Spleen (tissue), 11 donors: ENCODE measurements around the gene LAMC2. TPM values are rescaled to one million over a fixed set of nuclear protein-coding genes. Genes with fewer than 3 reads are reported as not detected.

Experiments
- DNase-seq: peaks from one replicate; pipeline ENCODE4 v3.0.0-alpha.2; 2020
- H3K27ac ChIP-seq, 8 donors: fragments of 200-600 bp; sonication (generic) in 7 of 8; 1 replicate in 4 of 8; 2 replicates in 4 of 8; pipeline versions ENCODE4 v1.5.0 to v1.8.0; 2016 to 2021; ENCODE audit warnings: inconsistent platforms in 4 of 8, mild to moderate bottlenecking in 4 of 8, moderate library complexity in 1 of 8
- H3K27me3 ChIP-seq, 7 donors: fragments of 200-600 bp; sonication (generic) in 6 of 7; replicated peaks in 1 of 7; 1 replicate in 4 of 7; 2 replicates in 3 of 7; pipeline versions ENCODE4 v1.5.0 to v1.8.0; 2016 to 2021; ENCODE audit warnings: inconsistent platforms in 3 of 7, mild to moderate bottlenecking in 1 of 7
- H3K36me3 ChIP-seq, 6 donors: fragments of 200-600 bp; sonication (generic) in 5 of 6; 1 replicate in 4 of 6; 2 replicates in 2 of 6; pipeline versions ENCODE4 v1.5.0 to v1.8.0; 2016 to 2021; ENCODE audit warnings: inconsistent platforms in 2 of 6
- H3K4me1 ChIP-seq, 6 donors: fragments of 200-600 bp; sonication (generic) in 5 of 6; 1 replicate in 3 of 6; 2 replicates in 3 of 6; pipeline versions ENCODE4 v1.5.0 to v1.8.0; 2016 to 2021; ENCODE audit warnings: inconsistent platforms in 3 of 6
- H3K4me3 ChIP-seq, 8 donors: fragments of 200-600 bp; sonication (generic) in 7 of 8; 1 replicate in 4 of 8; 2 replicates in 4 of 8; pipeline versions ENCODE4 v1.5.0 to v1.8.0; 2016 to 2021; ENCODE audit warnings: inconsistent platforms in 4 of 8, mild to moderate bottlenecking in 4 of 8, moderate library complexity in 2 of 8
- H3K9me3 ChIP-seq, 8 donors: fragments of 200-600 bp; sonication (generic) in 7 of 8; 1 replicate in 4 of 8; 2 replicates in 4 of 8; pipeline versions ENCODE4 v1.5.0 to v1.8.0; 2016 to 2021; ENCODE audit warnings: inconsistent platforms in 4 of 8
- CTCF ChIP-seq, 11 experiments: fragments of 200-600 bp in 7 of 11; fragments of 450-650 bp in 4 of 11; sonication (generic) in 4 of 11; IDR thresholded peaks in 8 of 11; conservative IDR thresholded peaks in 3 of 11; 1 replicate in 7 of 11; 2 replicates in 4 of 11; pipeline versions ENCODE4 v1.4.0 to v1.8.0; 2016 to 2021; ENCODE audit warnings: antibody characterized with exemption in 11 of 11, inconsistent platforms in 4 of 11, mild to moderate bottlenecking in 1 of 11
- POLR2A ChIP-seq, 3 donors: fragments of 450-650 bp; IDR thresholded peaks; one replicate each; pipeline ENCODE4 v1.5.1; 2017; ENCODE audit warnings: antibody characterized with exemption in 3 of 3, mild to moderate bottlenecking in 1 of 3
- POLR2AphosphoS5 ChIP-seq, 3 donors: sonication (generic); formaldehyde crosslinking; IDR thresholded peaks; one replicate each; pipeline ENCODE4 v1.5.1; 2017; ENCODE audit warnings: antibody characterized with exemption in 3 of 3
- WGBS, 5 donors: extraction: QIAGEN DNeasy Blood & Tissue Kit in 3 of 5; methylation state at CpG; one replicate each; pipeline versions ENCODE4 v1.1.5 to v1.1.7; 2013 to 2018; 5-methylcytosine and 5-hydroxymethylcytosine counted together
- intact Hi-C: fragments of 100-400 bp; cut with DNase I; formaldehyde crosslinking; loops from one replicate; pipeline ENCODE4 v1.15.0; 2023; ENCODE audit warnings: low total_unique reads
- polyA plus RNA-seq, 3 donors: library from polyadenylated mRNA; stranded (reverse); fragments of 200-250 nt; gene quantifications; one replicate each; pipeline ENCODE4 v1.2.1, GENCODE V29; 2013
- total RNA-seq, 7 donors: library from RNA; depleted of rRNA in 3 of 7; stranded (reverse); fragments of >200 nt in 3 of 7; fragmentation: NEBNext Ultra II Directional in 4 of 7; extraction: Animal tissue kit (Norgen Biotek cat#: 25700) in 4 of 7; gene quantifications; one replicate each; pipeline versions ENCODE4 v1.1.0 to v1.2.1, GENCODE V29; 2016 to 2021
- donor health status: healthy with polysubstance abuse.
- donor health status: DM: no; HTN: no; CAD: no; lungs with moderate emphysema.
- donor health status: DM: no; HTN: no; CAD: no.
- donor health status: Bipolar disorder and iron deficiency.
- donor health status: healthy.
- donor health status: DM: no; HTN: no; CAD: no.
- donor health status: DM: yes; HTN: yes; CAD: no.

Gene LAMC2
- total and polyA plus RNA-seq, 10 donors = 0.13 to 1.4 (median 0.67) TPM; not detected in 1

- Histone ChIP-seq H3K4me3 (no peak overlapping the region), H3K27me3 (peaks cover 0 to 20% (median 0%) of the 10 kb centered on the region in 7 donors), H3K36me3 (no peaks in the 10 kb centered on the region), H3K4me1 (peaks cover 0 to 11% (median 0%) of the 10 kb centered on the region in 6 donors), H3K9me3 (no peaks in the 10 kb centered on the region), H3K27ac (no peak overlapping the region)
- no peak for TF ChIP-seq POLR2A (IDR thresholded peaks at IDR 0.05)
- no peak for TF ChIP-seq POLR2AphosphoS5 (IDR thresholded peaks at IDR 0.05)
- no peak for TF ChIP-seq CTCF (IDR thresholded peaks at IDR 0.05 in 8 of 11, conservative IDR thresholded peaks at IDR 0.05 in 3 of 11)
- intact Hi-C loops = no loop called here
- no peak for DNase-seq
- 27 to 50% (median 32%) methylated on average over 1 of the region's 1 CpG for WGBS, 5 donors
Observed at GRCh38 chr1:183194527-183195141, 8.6 kb downstream of the LAMC2 start.

GRCh38 chr1:183195142-183195574 is 9.1 kb downstream of the LAMC2 start:
- WGBS, 5 donors = 38 to 59% (median 45%) methylated on average over 3 of the region's 3 CpGs
- no peaks in the 10 kb centered on the region for H3K9me3 ChIP-seq
- peaks cover 0 to 19% (median 0%) of the 10 kb centered on the region in 7 donors for H3K27me3 ChIP-seq
- H3K4me3 ChIP-seq = no peak overlapping the region
- no peak overlapping the region for H3K27ac ChIP-seq
- TF ChIP-seq POLR2AphosphoS5 (IDR thresholded peaks at IDR 0.05) (no peak), POLR2A (IDR thresholded peaks at IDR 0.05) (no peak), CTCF (IDR thresholded peaks at IDR 0.05 in 8 of 11, conservative IDR thresholded peaks at IDR 0.05 in 3 of 11) (no peak)
- H3K36me3 ChIP-seq = no peaks in the 10 kb centered on the region
- intact Hi-C loops = no loop called here
- no peak for DNase-seq
- H3K4me1 ChIP-seq = peaks cover 0 to 11% (median 0%) of the 10 kb centered on the region in 6 donors

GRCh38 chr1:183197762-183198161 is 11.7 kb downstream of the LAMC2 start:
- Histone ChIP-seq H3K4me1 (peaks cover 0 to 11% (median 0%) of the 10 kb centered on the region in 6 donors), H3K9me3 (no peaks in the 10 kb centered on the region), H3K27me3 (peaks cover 0 to 19% (median 0%) of the 10 kb centered on the region in 7 donors), H3K36me3 (no peaks in the 10 kb centered on the region), H3K4me3 (no peak overlapping the region), H3K27ac (no peak overlapping the region)
- intact Hi-C loops = no loop called here
- TF ChIP-seq CTCF (IDR thresholded peaks at IDR 0.05 in 8 of 11, conservative IDR thresholded peaks at IDR 0.05 in 3 of 11) = no peak
- TF ChIP-seq POLR2A (IDR thresholded peaks at IDR 0.05) = no peak
- TF ChIP-seq POLR2AphosphoS5 (IDR thresholded peaks at IDR 0.05) = no peak
- no peak for DNase-seq
- 82 to 89% (median 88%) methylated on average over 4 of the region's 4 CpGs for WGBS, 5 donors

GRCh38 chr1:183198463-183198862 is 12.4 kb downstream of the LAMC2 start:
- no peak for DNase-seq
- peaks cover 0 to 19% (median 0%) of the 10 kb centered on the region in 7 donors for H3K27me3 ChIP-seq
- no peaks in the 10 kb centered on the region for H3K36me3 ChIP-seq
- WGBS, 5 donors = 84 to 92% (median 89%) methylated on average over 9 of the region's 9 CpGs
- no peak overlapping the region for H3K27ac ChIP-seq
- peaks cover 0 to 11% (median 0%) of the 10 kb centered on the region in 6 donors for H3K4me1 ChIP-seq
- H3K9me3 ChIP-seq = no peaks in the 10 kb centered on the region
- TF ChIP-seq CTCF (IDR thresholded peaks at IDR 0.05 in 8 of 11, conservative IDR thresholded peaks at IDR 0.05 in 3 of 11) (no peak), POLR2A (IDR thresholded peaks at IDR 0.05) (no peak), POLR2AphosphoS5 (IDR thresholded peaks at IDR 0.05) (no peak)
- intact Hi-C loops = no loop called here
- no peak overlapping the region for H3K4me3 ChIP-seq
